HG03457 (cell line): ENCODE results near the gene TSFM.

Experiments used
- ATAC-seq: cut with Tn5 transposase; IDR thresholded peaks from one replicate; pipeline ENCODE4 v1.9.1; 2021; ENCODE audit warnings: moderate number of reproducible peaks; ENCODE audit not compliant: unreplicated experiment

The TSFM gene

DNA sequence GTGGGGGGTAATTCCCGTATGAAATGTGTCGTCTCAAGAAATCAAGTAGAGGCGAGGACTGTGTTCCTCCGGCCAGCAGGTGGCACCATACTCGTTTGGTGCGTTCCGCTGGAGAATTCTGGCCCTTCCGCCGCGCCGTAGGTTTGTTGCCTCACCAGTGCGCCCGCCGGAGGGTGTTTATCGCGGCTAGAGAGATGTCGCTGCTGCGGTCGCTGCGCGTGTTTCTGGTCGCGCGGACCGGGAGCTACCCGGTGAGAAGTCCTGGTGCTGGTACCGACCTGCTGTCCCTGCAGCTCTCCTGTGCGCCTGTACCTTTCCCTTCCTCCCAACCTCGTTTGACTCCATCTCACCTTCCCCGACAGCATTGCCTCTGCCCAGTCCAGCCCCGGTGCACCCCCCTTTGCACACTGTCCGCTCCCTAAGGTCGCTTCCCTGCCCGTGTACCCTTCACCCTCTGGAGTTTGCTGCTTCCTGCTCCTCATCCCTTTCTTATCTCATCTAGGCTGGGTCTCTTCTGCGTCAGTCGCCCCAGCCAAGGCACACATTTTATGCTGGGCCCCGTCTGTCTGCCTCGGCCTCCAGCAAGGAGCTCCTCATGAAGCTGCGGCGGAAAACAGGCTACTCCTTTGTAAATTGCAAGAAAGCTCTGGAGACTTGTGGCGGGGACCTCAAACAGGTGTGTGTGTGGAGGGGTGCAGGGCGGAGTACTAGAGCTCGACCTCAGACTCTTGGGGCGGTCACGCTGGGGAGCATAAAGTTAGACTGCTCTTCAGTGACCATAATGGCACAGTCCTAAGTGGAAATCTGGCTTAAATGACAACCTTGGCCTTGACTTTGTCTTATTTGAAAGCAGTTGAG is at the start of gene TSFM:
TSS of gene TSFM (plus strand) at position 180 of the 858 bp plus-strand sequence. CDS start at position 195, 15 bp downstream.
- peak; percentile 69 for ATAC-seq

DNA sequence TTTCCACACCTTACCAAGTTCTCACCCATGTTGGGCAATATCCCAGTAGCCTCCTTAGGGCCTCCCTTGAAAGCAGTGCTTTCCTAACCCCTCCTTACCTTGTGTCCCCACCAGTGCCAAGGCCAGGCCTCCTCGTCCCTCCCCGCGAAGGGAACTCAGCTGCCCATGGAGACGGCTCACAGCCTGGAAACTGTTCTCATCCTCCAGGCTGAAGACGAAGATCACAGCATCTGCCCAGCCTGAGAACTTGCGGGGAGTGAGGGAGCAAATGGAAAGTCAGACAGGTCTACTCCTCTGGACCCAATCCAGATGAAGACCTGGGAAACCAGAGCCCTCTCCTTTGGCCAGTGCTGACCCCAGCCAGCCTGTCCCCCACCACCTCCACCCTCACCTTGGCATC is 48.7 kb upstream of the TSFM start:
- no peak for ATAC-seq

DNA sequence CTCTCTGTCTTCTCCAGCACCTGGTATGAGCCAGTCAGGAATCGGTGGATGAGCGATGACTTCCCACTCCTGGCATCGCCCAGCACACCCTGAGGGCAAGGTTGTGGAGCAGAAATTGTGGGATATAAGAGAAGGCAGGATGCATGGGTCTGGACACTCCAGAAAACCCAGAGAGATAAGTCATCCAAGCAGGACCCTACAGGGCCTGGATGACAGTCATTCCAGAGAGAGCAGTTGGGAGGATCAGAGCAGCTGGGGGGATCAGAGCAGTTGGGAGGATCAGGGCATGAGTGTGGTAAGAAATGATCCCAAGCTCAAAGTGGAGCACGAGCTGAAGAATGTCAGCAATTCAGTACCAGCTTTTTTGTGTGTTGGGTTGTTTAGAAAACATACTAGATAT is 48.0 kb upstream of the TSFM start:
- ATAC-seq: no peak

DNA sequence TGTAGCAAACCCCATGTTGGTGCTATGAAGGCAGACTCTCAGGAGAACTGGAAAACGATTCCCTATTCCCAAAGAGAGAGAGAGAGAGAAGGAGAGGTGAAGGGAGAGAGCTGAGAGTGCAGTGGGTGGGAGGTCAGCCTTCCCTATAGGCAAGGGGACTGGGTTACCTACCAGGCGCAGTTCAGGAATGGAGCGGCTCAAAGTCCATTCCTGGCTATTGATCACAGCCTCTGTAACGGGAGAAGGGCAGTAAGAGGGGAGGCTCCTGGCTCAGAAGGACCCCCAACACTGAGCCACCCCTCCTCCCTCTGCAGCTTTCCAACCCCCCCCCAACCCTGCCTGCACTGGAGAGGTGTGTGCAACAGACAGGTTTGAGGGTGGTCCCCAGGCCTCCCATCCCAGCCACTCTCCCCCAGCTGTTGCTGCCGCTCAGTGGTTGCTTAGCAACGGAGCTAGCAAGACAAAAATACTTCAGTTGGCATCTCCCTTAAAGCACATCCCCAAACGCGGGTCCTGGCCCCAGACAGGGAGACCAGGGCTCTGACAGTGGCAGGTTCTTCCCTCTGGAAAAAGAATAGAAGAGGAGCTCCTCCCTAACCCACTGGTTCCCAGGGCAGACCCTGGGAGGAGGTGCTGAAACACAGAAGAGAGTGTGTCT is 47.3 kb upstream of the TSFM start:
- no peak for ATAC-seq

DNA sequence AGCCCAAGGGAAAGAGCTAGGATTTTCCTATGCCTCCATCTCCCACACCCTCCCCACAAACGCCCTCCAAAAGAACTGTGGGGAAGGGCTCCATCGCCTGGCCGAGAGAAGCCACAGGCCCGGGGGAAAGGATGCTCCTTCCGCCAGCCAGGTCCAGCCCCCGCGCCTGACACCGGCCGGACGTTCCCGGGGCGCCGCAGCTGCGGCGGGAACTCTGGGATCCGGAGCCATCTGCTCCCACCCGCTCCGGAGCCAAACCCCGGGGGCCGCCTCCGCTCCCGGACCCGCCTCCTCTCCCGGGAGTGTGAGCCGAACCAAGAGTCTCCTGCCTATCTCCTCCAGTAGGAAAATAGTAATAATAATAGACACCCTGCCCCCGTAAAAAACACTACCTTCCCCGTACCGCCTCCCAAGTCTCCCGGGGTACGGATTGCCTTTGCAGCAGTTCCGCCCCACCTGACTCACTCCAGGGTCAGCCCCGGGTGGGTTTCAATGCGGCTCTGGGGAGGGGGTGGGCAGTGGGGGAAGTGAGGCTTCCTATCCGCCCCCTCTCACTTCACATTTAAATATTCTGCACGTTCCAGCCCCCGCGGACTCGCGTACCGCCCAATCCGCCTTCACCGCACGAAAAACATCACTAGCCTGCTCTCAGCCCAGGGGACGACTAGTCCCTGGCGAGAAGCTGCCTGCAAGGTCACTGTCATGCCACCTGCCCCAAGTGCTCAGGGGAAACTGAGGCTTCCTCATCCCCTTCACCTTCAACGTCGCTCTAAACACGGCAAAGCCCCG is 46.4 kb upstream of the TSFM start:
- no peak for ATAC-seq

DNA sequence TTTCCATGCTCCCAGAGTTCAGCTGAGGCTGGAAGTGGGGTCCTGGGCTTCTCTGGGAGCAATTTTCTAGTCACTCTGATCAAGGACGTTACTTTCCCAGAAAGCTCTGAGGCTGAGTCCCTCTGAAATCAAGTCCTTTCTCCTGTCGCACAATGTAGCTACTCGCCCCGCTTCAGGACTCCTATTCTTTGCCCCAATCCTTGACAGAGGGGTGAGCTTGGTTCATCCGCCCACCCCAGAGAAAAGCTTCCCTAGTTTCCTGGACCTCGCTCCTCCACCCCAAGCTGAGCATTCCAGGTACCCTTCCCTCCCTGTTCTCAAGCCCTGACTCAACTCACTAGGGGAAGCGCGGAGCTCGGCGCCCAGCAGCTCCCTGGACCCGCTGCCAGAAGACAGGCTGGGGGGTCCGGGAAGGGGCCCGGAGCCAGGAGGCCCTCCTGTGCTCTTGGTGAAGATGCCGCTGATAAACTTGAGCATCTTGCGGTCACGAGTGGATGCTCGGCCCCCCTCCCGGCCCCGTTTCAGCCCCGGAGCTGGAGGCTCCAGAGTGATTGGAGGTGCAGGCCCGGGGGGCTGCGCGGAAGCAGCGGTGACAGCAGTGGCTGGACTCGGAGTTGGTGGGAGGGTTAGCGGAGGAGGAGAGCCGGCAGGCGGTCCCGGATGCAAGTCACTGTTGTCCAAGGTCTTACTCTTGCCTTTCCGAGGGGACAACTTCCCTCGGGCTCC is 45.7 kb upstream of the TSFM start:
- ATAC-seq: no peak

DNA sequence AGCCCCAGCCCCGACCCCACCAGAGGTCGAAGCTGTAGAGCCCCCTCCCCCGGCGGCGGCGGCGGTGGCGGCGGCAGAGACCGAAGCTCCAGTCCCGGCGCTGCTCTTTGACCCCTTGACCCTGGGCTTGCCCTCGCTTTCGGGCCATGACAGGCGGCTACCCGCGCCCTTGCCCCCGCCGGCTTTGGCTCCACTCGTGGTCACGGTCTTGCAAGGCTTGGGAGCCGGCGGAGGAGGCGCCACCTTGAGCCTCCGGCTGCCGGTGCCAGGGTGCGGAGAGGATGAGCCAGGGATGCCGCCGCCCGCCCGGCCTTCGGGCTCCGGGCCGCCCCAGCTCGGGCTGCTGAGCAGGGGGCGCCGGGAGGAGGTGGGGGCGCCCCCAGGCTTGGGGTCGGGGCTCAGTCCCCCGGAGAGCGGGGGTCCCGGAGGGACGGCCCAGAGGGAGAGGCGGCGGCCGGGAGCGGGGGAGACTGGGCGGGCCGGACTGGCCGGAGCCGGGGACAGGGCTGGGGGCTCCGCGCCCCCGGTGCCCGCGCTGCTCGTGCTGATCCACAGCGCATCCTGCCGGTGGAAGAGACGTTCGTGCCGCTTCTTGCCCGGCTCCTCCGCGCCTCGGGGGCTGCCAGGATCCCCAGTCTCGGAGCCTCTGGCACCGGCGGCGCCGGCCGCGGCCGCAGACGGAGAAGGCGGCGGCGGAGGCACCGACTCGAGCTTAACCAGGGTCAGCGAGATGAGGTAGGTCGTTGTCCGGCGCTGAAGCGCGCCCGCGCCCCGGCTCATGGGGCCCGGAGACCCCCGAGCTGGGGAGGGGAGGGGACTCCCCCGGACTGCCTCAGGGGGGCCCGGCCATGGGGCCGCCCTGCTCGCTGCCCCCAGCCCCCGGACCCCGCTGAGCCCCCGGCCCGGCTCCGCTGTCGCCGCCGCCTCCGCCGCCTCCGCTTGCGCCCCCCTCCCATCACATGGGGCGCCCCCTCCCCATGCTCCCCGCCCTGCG is 44.8 kb upstream of the TSFM start:
- ATAC-seq: no peak

GRCh38 chr12:57738661-57739237 is 43.8 kb upstream of the TSFM start, which contains the start of gene AGAP2:
AGAP2 (minus strand) TSS chr12:57738742; CDS start chr12:57738246, 496 bp downstream.
- no peak for ATAC-seq

- ATAC-seq: no peak
Measured at GRCh38 chr12:57739387-57739786, 43.2 kb upstream of the TSFM start.

- no peak for ATAC-seq
Measured at GRCh38 chr12:57739914-57740538, 42.6 kb upstream of the TSFM start.

DNA sequence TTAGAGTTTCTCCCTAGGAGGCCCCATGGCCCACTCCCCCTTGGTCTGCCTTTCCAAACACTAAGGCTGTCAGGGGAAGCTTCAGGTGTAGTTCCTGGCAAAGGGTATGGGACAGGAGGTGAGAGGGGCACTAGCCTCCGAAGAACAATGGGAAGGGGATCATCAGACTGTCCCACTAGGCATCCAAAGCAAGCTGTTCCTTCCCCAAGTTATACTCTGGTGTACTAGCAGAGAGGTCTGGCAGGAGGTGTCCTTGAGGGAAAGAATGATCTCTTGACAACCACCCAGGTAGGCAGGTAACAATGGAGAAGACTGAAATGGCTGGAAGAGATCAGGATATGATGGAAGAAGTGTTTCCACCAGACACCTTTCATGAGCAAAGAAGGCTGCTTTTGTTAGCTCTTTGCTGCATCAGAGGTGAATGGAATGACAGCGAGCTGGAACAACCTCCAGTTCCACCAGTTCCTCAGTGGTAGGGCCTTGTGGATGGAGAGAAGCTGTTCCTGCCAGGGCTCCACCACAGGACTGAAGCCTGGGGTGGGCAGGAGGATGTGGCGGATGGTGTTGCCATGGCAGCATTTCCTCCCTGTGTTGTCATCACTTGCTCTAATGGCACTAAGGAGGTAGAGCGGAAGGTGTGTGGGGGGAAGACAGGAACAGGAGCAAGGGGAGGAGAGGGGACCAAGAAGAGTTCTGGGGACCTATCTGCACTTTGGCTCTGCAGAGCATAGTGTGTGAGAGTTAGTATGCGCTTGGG is 41.8 kb upstream of the TSFM start:
- peak; percentile 41 for ATAC-seq

DNA sequence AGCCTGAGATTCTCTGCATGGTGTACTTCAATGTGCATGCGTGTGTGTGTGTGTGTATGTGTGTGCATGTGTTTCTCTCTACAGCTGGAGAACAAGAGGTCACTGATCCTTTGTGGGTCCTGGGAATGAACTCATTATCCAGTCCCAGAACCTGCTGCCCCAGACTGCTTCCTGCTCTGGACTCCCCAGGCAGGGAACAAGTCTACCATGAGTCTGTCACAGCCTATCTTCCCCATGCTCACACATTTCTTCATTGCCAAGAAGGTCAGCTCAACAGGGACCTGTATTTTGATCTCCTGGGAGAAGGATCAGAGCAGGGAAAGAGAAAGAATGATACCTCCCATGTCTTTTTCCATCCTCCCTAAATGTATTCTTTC is 41.2 kb upstream of the TSFM start:
- no peak for ATAC-seq

- ATAC-seq: peak; percentile 51
Measured at GRCh38 chr12:57741844-57742738, 40.5 kb upstream of the TSFM start.

DNA sequence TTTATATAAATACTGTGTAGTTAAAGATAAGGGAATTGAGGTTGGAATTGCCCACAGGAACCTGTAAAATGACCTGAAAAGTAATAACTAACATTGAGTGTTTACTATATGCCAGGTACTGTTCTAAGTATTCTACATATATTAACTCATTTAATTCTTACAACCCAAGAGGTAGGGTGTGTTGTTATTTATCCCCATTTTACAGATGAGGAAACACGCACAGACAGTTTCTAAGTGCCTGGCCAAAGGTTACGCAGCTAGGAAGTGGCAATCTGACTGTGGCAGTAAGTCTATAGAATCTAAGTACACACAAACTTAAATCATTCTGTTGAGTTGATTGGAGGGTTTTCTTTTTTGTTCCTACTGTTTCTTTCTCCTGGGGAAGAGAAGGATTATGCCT is 38.8 kb upstream of the TSFM start:
- ATAC-seq: no peak

GRCh38 chr12:57744194-57744776 is 38.3 kb upstream of the TSFM start:
- ATAC-seq: peak; percentile 32

GRCh38 chr12:57744777-57745484 is 37.7 kb upstream of the TSFM start, which contains the start of gene TSPAN31:
TSPAN31 (plus strand) TSS chr12:57745039; CDS start chr12:57745155, 116 bp downstream.
- ATAC-seq: peak; percentile 66
